GM12878 (cell line): Measurements from ENCODE around the gene MRC2. TPM values are rescaled to one million over a fixed set of nuclear protein-coding genes. Genes with fewer than 3 reads are reported as not detected.

Experiments
- ATAC-seq: fragments of 200-7000 bp; cut with Tn5 transposase; 3 replicates; pipeline ENCODE4 v1.9.1; 2020; ENCODE audit warnings: mild to moderate bottlenecking, moderate library complexity
- BruUV-seq: library from RNA; stranded (reverse); fragments of 400-500 nt; replicated peaks from 2 replicates; lab custom pipeline; 2021; lab: Mats Ljungman, UMichigan
- CTCF ChIA-PET: fragments of 300-600 bp; sonication (Branson Sonifier 250); formaldehyde crosslinking; extraction: SDS; loops from one replicate; lab custom pipeline; 2021; ENCODE audit warnings: inconsistent platforms; lab: Yijun Ruan, JAX
- POLR2A ChIA-PET: fragments of 350-600 bp; formaldehyde crosslinking; extraction: SDS; loops from one replicate; lab custom pipeline; 2021; ENCODE audit warnings: inconsistent platforms; lab: Charles Lee
- RAD21 ChIA-PET: fragments of 300-600 bp; sonication (Branson Sonifier 250); formaldehyde crosslinking; loops from one replicate; lab custom pipeline; 2023; ENCODE audit warnings: antibody characterized with exemption; ENCODE audit not compliant: unreplicated experiment; lab: Charles Lee
- SMC1A ChIA-PET: fragments of 300-600 bp; sonication (Branson Sonifier 250); formaldehyde crosslinking; loops from one replicate; lab custom pipeline; 2023; ENCODE audit not compliant: unreplicated experiment, uncharacterized antibody; lab: Charles Lee
- DNase-seq: peaks from one replicate; pipeline ENCODE4 v3.0.0-alpha.2; 2011; ENCODE audit warnings: low read depth, low spot score
- FAIRE-seq: peaks from 3 replicates; lab custom pipeline; 2011; peaks lifted over from hg19 to GRCh38; lab: Jason Lieb, UNC
- H2AFZ ChIP-seq: 2 replicates; pipeline ENCODE4 v1.6.0; 2011; ENCODE audit warnings: low read depth, low read length, control low read depth; ENCODE audit not compliant: control insufficient read depth
- H3K27ac ChIP-seq: 2 replicates; pipeline ENCODE4 v1.5.1; 2011; ENCODE audit warnings: control low read depth; ENCODE audit not compliant: control insufficient read depth, insufficient read depth
- H3K27me3 ChIP-seq, 2 experiments: replicated peaks in 1 of 2; 2 replicates each; pipeline versions ENCODE4 v1.6.0 to v1.6.1; 2011; ENCODE audit warnings: low read length in 1 of 2; ENCODE audit not compliant: control insufficient read depth in 2 of 2, insufficient read depth in 2 of 2
- H3K36me3 ChIP-seq, 2 experiments: 2 replicates each; pipeline ENCODE4 v1.5.1; 2011; ENCODE audit warnings: low read length in 1 of 2; ENCODE audit not compliant: control insufficient read depth in 2 of 2, insufficient read depth in 2 of 2
- H3K4me1 ChIP-seq: 2 replicates; pipeline ENCODE4 v1.6.1; 2011; ENCODE audit warnings: mild to moderate bottlenecking, low read length, moderate library complexity, mixed read lengths; ENCODE audit not compliant: control insufficient read depth, insufficient read depth
- H3K4me2 ChIP-seq: 2 replicates; pipeline ENCODE4 v1.6.0; 2011; ENCODE audit warnings: control low read depth; ENCODE audit not compliant: control insufficient read depth, insufficient read depth
- H3K4me3 ChIP-seq: fragments of 200-600 bp; sonication (generic); 2 replicates; pipeline ENCODE4 v1.5.1; 2016
- H3K79me2 ChIP-seq: 2 replicates; pipeline ENCODE4 v1.6.0; 2011; ENCODE audit warnings: low read length; ENCODE audit not compliant: control insufficient read depth, insufficient read depth
- H3K9ac ChIP-seq: 2 replicates; pipeline ENCODE4 v1.8.0; 2011; ENCODE audit warnings: low read length, control low read depth, mixed read lengths; ENCODE audit not compliant: control insufficient read depth, insufficient read depth
- H3K9me3 ChIP-seq: replicated peaks from 3 replicates; pipeline ENCODE4 v1.5.1; 2011; ENCODE audit warnings: mild to moderate bottlenecking, low read length; ENCODE audit not compliant: control insufficient read depth, insufficient read depth
- H4K20me1 ChIP-seq: 2 replicates; pipeline ENCODE4 v1.6.0; 2011; ENCODE audit not compliant: control insufficient read depth, insufficient read depth
- BMI1 ChIP-seq: fragments of 450-650 bp; IDR thresholded peaks from 2 replicates; pipeline ENCODE4 v1.6.1; 2016; ENCODE audit warnings: mild to moderate bottlenecking, moderate library complexity, borderline replicate concordance
- CEBPB ChIP-seq, 2 experiments: fragments of 150-350 bp in 1 of 2; IDR thresholded peaks; 2 replicates each; pipeline ENCODE4 v1.6.1; 2012 to 2014; ENCODE audit warnings: low read depth in 2 of 2, low read length in 2 of 2, borderline replicate concordance in 1 of 2, inconsistent platforms in 1 of 2
- IKZF1 ChIP-seq: fragments of 450-650 bp; conservative IDR thresholded peaks from 2 replicates; pipeline ENCODE4 v1.6.1; 2017; ENCODE audit warnings: antibody characterized with exemption, mild to moderate bottlenecking
- RAD21 ChIP-seq: IDR thresholded peaks from 2 replicates; pipeline ENCODE4 v1.6.1; 2011; ENCODE audit warnings: mild to moderate bottlenecking, low read depth, low read length, moderate library complexity; ENCODE audit not compliant: insufficient read depth
- RCOR1 ChIP-seq: conservative IDR thresholded peaks from 2 replicates; pipeline ENCODE4 v1.6.1; 2012; ENCODE audit warnings: low read depth, low read length, improper control_type of control experiment
- RFX5 ChIP-seq: IDR thresholded peaks from 2 replicates; pipeline ENCODE4 v1.6.1; 2011; ENCODE audit warnings: low read depth, low read length, improper control_type of control experiment
- TBL1XR1 ChIP-seq: IDR thresholded peaks from 2 replicates; pipeline ENCODE4 v1.6.1; 2012; ENCODE audit warnings: low read depth, low read length, improper control_type of control experiment
- WRNIP1 ChIP-seq: IDR thresholded peaks from 2 replicates; pipeline ENCODE4 v1.6.1; 2011; ENCODE audit warnings: low read depth, low read length, improper control_type of control experiment, borderline replicate concordance
- WGBS: methylation state at CpG from one replicate; pipeline ENCODE4 v1.1.6; 2016; ENCODE audit warnings: low lambda C conversion rate; ENCODE audit not compliant: insufficient replicate concordance, insufficient coverage; ENCODE audit errors: missing lambda C conversion rate; 5-methylcytosine and 5-hydroxymethylcytosine counted together
- in situ Hi-C: fragments of 300-500 bp; cut with MboI; formaldehyde crosslinking; loops from 9 replicates; pipeline ENCODE4 v1.14.3; 2018; ENCODE audit warnings: mixed read lengths
- intact Hi-C: fragments of 100-400 bp; cut with micrococcal nuclease; formaldehyde crosslinking; loops from one replicate; pipeline ENCODE4 v1.14.2; 2022; ENCODE audit not compliant: unreplicated experiment
- polyA plus RNA-seq, 11 experiments: library from polyadenylated mRNA; depleted of rRNA in 4 of 11; unstranded in 6 of 11; stranded (reverse) in 5 of 11; fragments of >200 nt; fragmentation: Nextera tagmentation in 4 of 11; fragmentation: Illumina TruSeq in 1 of 11; extraction: Ambion mirVana in 4 of 11; extraction: Trizol in 1 of 11; gene quantifications; 1 replicate in 1 of 11; 2 replicates in 10 of 11; pipeline versions ENCODE4 v1.2.1 to v1.2.3, GENCODE V29; 2011 to 2016; ENCODE audit warnings: inconsistent platforms in 2 of 11, missing spikeins in 2 of 11, low read depth in 1 of 11
- total RNA-seq, 4 experiments: library from RNA; depleted of rRNA in 3 of 4; stranded (reverse); fragments of >200 nt in 3 of 4; fragmentation: Illumina TruSeq in 1 of 4; extraction: Trizol in 1 of 4; gene quantifications; 2 replicates each; pipeline versions ENCODE4 v1.2.1 to v1.2.3, GENCODE V29; 2013 to 2021
- TF ChIP-seq, protein P1 (sequence below): fragments of 450-650 bp; IDR thresholded peaks from 2 replicates; pipeline ENCODE4 v1.6.1; 2017; ENCODE audit warnings: mild to moderate bottlenecking, low read depth, inconsistent platforms; ENCODE audit not compliant: poor library complexity, severe bottlenecking
- TF ChIP-seq, protein P2 (sequence below): fragments of 450-650 bp; IDR thresholded peaks from 2 replicates; pipeline ENCODE4 v1.6.1; 2017; ENCODE audit warnings: low read depth, mild to moderate bottlenecking, moderate library complexity
- TF ChIP-seq, protein P3 (sequence below): fragments of 150-350 bp; IDR thresholded peaks from 2 replicates; pipeline ENCODE4 v1.6.1; 2016; ENCODE audit warnings: low read depth, low read length

The MRC2 gene
- total and polyA plus RNA-seq, 10 of the 15 experiments (the other 5 are each of a cell fraction or from before 2014, with no cell fraction given): 0.04 to 0.96 (median 0.30) TPM; not detected in 1

DNA sequence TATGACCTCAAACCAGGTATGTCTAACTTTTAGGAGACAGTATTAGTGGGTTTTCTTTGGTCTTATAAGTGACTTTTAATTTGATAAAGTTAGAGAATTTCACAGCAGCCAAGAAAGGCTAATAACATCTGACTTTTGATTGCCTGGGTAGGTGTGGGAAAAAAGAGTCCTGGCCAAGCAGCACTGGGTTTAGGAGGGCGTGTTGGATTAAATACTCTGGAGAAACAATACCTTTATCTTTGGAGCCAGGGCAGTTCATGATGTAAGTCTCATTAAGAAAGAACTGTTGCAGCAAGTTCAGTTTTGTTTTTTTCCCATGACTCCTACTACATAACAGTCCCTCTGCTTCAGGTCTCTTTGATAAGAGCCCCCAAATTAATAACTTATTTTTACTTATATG is 26.7 kb upstream of the MRC2 start:
- CTCF ChIA-PET: interaction anchor here (0.8 kb wide), 1 partner anchor 48 kb away, joined by 3 read pairs; no protein-coding TSS in a partner anchor

More for the DNA sequence above, 26.7 kb upstream of the MRC2 start:
- TF ChIP-seq TBL1XR1 (no peak), IKZF1 (no peak), WRNIP1 (no peak), RAD21 (no peak), BMI1 (no peak), RFX5 (no peak), CEBPB (IDR thresholded peaks at IDR 0.05; ENCODE audit: borderline replicate concordance in 1 of 2, low read depth in 2 of 2, low read length in 2 of 2) (no peak), RCOR1 (no peak)
- TF ChIP-seq, protein P1, sequence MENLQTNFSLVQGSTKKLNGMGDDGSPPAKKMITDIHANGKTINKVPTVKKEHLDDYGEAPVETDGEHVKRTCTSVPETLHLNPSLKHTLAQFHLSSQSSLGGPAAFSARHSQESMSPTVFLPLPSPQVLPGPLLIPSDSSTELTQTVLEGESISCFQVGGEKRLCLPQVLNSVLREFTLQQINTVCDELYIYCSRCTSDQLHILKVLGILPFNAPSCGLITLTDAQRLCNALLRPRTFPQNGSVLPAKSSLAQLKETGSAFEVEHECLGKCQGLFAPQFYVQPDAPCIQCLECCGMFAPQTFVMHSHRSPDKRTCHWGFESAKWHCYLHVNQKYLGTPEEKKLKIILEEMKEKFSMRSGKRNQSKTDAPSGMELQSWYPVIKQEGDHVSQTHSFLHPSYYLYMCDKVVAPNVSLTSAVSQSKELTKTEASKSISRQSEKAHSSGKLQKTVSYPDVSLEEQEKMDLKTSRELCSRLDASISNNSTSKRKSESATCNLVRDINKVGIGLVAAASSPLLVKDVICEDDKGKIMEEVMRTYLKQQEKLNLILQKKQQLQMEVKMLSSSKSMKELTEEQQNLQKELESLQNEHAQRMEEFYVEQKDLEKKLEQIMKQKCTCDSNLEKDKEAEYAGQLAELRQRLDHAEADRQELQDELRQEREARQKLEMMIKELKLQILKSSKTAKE: no peak
- TF ChIP-seq, protein P2, sequence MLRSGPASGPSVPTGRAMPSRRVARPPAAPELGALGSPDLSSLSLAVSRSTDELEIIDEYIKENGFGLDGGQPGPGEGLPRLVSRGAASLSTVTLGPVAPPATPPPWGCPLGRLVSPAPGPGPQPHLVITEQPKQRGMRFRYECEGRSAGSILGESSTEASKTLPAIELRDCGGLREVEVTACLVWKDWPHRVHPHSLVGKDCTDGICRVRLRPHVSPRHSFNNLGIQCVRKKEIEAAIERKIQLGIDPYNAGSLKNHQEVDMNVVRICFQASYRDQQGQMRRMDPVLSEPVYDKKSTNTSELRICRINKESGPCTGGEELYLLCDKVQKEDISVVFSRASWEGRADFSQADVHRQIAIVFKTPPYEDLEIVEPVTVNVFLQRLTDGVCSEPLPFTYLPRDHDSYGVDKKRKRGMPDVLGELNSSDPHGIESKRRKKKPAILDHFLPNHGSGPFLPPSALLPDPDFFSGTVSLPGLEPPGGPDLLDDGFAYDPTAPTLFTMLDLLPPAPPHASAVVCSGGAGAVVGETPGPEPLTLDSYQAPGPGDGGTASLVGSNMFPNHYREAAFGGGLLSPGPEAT: no peak
- TF ChIP-seq, protein P3, sequence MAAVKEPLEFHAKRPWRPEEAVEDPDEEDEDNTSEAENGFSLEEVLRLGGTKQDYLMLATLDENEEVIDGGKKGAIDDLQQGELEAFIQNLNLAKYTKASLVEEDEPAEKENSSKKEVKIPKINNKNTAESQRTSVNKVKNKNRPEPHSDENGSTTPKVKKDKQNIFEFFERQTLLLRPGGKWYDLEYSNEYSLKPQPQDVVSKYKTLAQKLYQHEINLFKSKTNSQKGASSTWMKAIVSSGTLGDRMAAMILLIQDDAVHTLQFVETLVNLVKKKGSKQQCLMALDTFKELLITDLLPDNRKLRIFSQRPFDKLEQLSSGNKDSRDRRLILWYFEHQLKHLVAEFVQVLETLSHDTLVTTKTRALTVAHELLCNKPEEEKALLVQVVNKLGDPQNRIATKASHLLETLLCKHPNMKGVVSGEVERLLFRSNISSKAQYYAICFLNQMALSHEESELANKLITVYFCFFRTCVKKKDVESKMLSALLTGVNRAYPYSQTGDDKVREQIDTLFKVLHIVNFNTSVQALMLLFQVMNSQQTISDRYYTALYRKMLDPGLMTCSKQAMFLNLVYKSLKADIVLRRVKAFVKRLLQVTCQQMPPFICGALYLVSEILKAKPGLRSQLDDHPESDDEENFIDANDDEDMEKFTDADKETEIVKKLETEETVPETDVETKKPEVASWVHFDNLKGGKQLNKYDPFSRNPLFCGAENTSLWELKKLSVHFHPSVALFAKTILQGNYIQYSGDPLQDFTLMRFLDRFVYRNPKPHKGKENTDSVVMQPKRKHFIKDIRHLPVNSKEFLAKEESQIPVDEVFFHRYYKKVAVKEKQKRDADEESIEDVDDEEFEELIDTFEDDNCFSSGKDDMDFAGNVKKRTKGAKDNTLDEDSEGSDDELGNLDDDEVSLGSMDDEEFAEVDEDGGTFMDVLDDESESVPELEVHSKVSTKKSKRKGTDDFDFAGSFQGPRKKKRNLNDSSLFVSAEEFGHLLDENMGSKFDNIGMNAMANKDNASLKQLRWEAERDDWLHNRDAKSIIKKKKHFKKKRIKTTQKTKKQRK: no peak
- Histone ChIP-seq H3K9ac (no peak overlapping the region), H3K36me3 (peaks cover 5 to 8% of the 10 kb centered on the region in 2 experiments; a peak in 3 of 4 replicates), H3K79me2 (no peaks in the 10 kb centered on the region), H3K27ac (no peak overlapping the region), H3K4me3 (no peak overlapping the region), H3K9me3 (no peaks in the 10 kb centered on the region), H3K4me2 (no peak overlapping the region), H4K20me1 (no peaks in the 10 kb centered on the region), H3K27me3 (no peaks in the 10 kb centered on the region), H2AFZ (no peak overlapping the region), H3K4me1 (no peaks in the 10 kb centered on the region)
- DNase-seq (no peak), FAIRE-seq (no peak), ATAC-seq (no peak)
- BruUV-seq: no TSS peak
- in situ Hi-C loops (no loop called here), intact Hi-C loops (no loop called here)
- WGBS: 95% methylated on average over 1 of the region's 1 CpG
- RAD21 ChIA-PET: no interaction called here
- SMC1A ChIA-PET: interaction anchor here (1.1 kb wide), 1 partner anchor 10 kb away, joined by 4 read pairs; no protein-coding TSS in a partner anchor
- POLR2A ChIA-PET: interaction anchor here (1.4 kb wide), 1 partner anchor 16 kb away, joined by 3 read pairs; no protein-coding TSS in a partner anchor
